ENCODE results near the gene IFT88. TPM values are rescaled to one million over a fixed set of nuclear protein-coding genes. Genes with fewer than 3 reads are reported as not detected.

Gene IFT88
- total RNA-seq, 6 experiments from 2014 or later = 8.2 to 9.5 (median 9.0) TPM

DNA sequence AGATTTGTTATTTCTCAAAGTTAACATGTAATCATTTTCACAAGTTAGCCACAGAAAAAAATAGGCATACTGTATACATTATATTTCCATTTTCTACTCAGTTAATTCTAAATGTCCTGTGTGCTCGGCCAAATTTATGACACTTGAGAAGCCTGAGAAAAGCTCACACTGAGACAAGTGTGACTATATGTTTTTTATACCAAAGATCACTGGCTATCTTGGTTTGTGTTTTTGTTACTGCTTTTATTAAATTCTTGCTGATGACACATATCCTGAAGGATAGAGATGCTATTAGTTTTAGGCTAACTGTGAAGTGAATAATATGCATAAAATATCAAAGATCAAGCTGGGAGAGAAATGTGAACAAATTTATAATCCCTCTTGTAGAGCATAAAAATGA lies 87.2 kb downstream of the IFT88 start:
- peaks cover 16% of the 10 kb centered on the region for H3K4me1 Mint-ChIP-seq (ENCODE audit: low read depth)
- no peaks in the 10 kb centered on the region for H3K9me3 Mint-ChIP-seq
- TF ChIP-seq, protein P1, sequence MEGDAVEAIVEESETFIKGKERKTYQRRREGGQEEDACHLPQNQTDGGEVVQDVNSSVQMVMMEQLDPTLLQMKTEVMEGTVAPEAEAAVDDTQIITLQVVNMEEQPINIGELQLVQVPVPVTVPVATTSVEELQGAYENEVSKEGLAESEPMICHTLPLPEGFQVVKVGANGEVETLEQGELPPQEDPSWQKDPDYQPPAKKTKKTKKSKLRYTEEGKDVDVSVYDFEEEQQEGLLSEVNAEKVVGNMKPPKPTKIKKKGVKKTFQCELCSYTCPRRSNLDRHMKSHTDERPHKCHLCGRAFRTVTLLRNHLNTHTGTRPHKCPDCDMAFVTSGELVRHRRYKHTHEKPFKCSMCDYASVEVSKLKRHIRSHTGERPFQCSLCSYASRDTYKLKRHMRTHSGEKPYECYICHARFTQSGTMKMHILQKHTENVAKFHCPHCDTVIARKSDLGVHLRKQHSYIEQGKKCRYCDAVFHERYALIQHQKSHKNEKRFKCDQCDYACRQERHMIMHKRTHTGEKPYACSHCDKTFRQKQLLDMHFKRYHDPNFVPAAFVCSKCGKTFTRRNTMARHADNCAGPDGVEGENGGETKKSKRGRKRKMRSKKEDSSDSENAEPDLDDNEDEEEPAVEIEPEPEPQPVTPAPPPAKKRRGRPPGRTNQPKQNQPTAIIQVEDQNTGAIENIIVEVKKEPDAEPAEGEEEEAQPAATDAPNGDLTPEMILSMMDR (IDR thresholded peaks at IDR 0.05) = no peak
- no peaks in the 10 kb centered on the region for H3K27me3 Mint-ChIP-seq (ENCODE audit: insufficient read depth)
- peak overlapping the region; percentile 25; the same call in 1 of the 2 replicates for H3K27ac Mint-ChIP-seq
- 0 out of 2 replicates have a peak, but pooled peaks cover 6% of the 10 kb centered on the region for H3K36me3 Mint-ChIP-seq (ENCODE audit: low read depth)
- no peak overlapping the region; the same call in 1 of the 2 replicates for H3K4me3 Mint-ChIP-seq
- DNase-seq = peak; percentile 9

DNA sequence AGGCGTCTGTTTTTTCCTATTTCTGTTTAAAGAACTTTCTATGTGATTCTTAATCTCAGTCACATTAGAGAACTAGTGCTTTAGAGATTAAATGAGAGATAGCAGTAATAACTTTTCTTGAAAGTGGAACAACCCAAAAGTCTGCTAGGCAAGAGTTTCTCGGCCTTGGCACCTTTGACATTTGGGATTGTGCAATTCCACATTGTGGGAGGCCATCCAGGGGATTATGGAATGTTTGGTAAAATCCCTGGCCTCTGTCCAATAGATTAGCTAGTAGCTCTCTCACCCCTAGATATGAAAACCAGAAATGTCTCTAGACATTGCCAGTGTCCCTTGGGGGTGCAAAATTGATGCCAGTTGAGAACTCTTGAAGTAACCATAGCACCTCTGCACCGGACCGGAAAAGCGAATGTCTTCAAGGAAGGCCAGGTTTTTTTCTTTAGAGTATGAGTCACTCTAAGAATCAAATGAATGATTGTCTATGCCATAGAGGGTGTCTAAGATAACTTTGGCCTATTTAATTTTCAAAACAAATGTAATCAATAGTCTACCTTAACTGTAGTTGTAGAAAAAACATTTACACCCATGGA lies 91.6 kb downstream of the IFT88 start:
- Mint-ChIP-seq H3K4me3 (no peak overlapping the region), H3K27ac (no peak overlapping the region), H3K9me3 (no peaks in the 10 kb centered on the region), H3K4me1 (ENCODE audit: low read depth) (peaks cover 11% of the 10 kb centered on the region), H3K27me3 (ENCODE audit: insufficient read depth) (no peaks in the 10 kb centered on the region; the same call in 1 of the 2 replicates), H3K36me3 (ENCODE audit: low read depth) (no peaks in the 10 kb centered on the region)
- TF ChIP-seq, protein P1 (IDR thresholded peaks at IDR 0.05) = no peak
- DNase-seq = no peak

DNA sequence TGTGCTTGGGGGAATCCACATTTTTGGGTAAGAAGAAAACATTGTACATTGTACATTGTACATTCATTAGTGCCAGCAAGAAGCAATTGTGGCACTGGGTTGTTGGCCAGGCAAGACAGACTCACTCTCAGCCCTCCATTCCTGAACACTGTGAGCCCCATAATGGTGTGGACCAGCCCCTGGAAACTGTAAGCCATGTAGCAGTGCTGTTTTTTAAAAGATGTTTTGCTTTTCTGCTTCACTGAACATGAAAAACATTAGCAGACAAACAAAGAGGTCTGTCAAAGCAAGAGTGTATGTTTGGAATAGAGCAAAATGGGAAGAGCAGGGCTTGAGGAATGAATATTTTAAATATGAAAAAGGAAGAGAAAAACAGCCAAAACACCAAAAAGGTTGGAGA lies 97.4 kb downstream of the IFT88 start:
- H3K27me3 Mint-ChIP-seq (ENCODE audit: insufficient read depth) = no peaks in the 10 kb centered on the region; the same call in 1 of the 2 replicates
- no peak for DNase-seq
- peaks cover 4% of the 10 kb centered on the region for H3K36me3 Mint-ChIP-seq (ENCODE audit: low read depth)
- no peaks in the 10 kb centered on the region for H3K9me3 Mint-ChIP-seq
- no peak overlapping the region for H3K4me3 Mint-ChIP-seq
- H3K4me1 Mint-ChIP-seq (ENCODE audit: low read depth) = no peaks in the 10 kb centered on the region
- TF ChIP-seq, protein P1 (IDR thresholded peaks at IDR 0.05) = no peak
- no peak overlapping the region for H3K27ac Mint-ChIP-seq

DNA sequence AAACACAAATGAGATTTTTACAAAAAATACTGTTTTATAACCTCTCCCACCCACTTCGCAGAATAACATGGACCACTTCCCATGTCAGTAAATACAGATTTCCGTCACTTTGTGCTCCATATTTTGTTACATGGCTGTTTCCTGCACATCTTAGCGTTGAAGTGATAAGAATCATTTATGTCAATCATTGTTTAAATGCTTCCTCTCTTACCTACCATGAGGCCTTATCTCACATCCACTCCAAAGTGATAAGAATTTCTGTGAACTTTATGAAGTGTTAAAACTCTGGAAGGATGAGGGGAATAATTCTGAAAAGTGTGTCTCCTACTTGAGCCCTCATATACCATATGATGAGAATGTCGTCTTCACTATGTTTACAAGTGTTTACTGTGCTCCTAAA lies 100.0 kb downstream of the IFT88 start:
- Mint-ChIP-seq H3K4me1 (ENCODE audit: low read depth) (no peaks in the 10 kb centered on the region), H3K9me3 (no peaks in the 10 kb centered on the region), H3K27ac (no peak overlapping the region), H3K27me3 (ENCODE audit: insufficient read depth) (no peaks in the 10 kb centered on the region), H3K36me3 (ENCODE audit: low read depth) (peaks cover 4% of the 10 kb centered on the region), H3K4me3 (no peak overlapping the region)
- TF ChIP-seq, protein P1 (IDR thresholded peaks at IDR 0.05) = no peak
- no peak for DNase-seq

DNA sequence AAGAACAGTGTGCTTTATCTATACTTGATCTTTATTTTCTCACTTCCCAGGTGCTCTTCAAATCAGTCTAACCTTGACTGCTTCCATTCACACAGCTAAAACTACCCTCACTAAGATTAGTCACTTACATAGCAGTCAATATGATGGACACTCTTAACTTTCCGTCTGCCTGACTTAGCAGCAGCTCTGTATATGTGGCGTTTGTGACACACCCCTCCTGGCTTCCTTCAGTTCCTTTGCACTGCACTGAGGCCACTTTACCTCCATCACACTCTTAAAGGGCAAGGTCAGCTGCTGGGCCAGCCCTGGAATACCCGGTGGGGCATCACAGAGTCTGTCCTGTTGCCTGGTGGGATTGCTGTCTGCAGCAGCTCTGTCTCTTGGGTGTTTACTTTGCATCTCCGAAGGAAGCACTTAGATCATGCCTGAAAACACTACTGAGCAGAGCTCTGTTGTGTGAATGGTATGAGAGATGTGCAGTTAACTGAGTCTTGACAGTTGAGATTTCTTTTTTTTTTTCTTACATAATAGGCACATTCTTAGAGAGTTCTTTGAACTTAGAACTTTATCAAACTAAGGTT lies 101.0 kb downstream of the IFT88 start:
- Mint-ChIP-seq H3K4me3 (no peak overlapping the region), H3K4me1 (ENCODE audit: low read depth) (no peaks in the 10 kb centered on the region), H3K27me3 (ENCODE audit: insufficient read depth) (no peaks in the 10 kb centered on the region), H3K27ac (no peak overlapping the region), H3K9me3 (no peaks in the 10 kb centered on the region), H3K36me3 (ENCODE audit: low read depth) (peaks cover 4% of the 10 kb centered on the region)
- TF ChIP-seq, protein P1 (IDR thresholded peaks at IDR 0.05) = no peak
- DNase-seq = no peak
